ENCODE measurements around the gene ADGRV1.

DNA sequence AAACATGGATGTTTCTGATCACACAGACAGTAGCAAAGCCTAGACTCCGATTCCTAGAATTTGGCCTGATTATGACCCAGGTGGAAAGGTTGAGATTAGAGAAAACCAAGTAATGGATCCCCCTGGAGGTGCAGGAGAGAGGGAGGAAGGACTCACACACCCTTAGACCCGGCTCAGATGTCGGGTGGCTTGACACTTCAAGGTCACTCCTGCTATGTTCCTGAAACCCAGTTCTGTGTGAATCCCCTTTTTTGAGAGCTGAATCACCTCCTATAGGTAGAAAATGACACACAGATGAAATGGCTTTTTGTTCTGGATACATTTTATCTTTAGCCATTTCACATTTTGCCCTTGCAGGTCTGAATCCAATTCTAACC, 631.7 kb downstream of the ADGRV1 start:
- TF ChIP-seq, protein P1, sequence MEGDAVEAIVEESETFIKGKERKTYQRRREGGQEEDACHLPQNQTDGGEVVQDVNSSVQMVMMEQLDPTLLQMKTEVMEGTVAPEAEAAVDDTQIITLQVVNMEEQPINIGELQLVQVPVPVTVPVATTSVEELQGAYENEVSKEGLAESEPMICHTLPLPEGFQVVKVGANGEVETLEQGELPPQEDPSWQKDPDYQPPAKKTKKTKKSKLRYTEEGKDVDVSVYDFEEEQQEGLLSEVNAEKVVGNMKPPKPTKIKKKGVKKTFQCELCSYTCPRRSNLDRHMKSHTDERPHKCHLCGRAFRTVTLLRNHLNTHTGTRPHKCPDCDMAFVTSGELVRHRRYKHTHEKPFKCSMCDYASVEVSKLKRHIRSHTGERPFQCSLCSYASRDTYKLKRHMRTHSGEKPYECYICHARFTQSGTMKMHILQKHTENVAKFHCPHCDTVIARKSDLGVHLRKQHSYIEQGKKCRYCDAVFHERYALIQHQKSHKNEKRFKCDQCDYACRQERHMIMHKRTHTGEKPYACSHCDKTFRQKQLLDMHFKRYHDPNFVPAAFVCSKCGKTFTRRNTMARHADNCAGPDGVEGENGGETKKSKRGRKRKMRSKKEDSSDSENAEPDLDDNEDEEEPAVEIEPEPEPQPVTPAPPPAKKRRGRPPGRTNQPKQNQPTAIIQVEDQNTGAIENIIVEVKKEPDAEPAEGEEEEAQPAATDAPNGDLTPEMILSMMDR (tag by site-specific recombination; IDR thresholded peaks at IDR 0.05) = no peak
- TF ChIP-seq ZBTB17 (tag by site-specific recombination; IDR thresholded peaks at IDR 0.05) (no peak), WT1 (tag by site-specific recombination; IDR thresholded peaks at IDR 0.05) (no peak), IKZF3 (tag by site-specific recombination; IDR thresholded peaks at IDR 0.05) (no peak), ZNF121 (tag by site-specific recombination; IDR thresholded peaks at IDR 0.05) (no peak), ZNF292 (tag by site-specific recombination; IDR thresholded peaks at IDR 0.05; ENCODE audit: borderline replicate concordance, low read depth) (no peak), KLF7 (tag by site-specific recombination; IDR thresholded peaks at IDR 0.05; ENCODE audit: borderline replicate concordance) (no peak), ZNF16 (tag by site-specific recombination; IDR thresholded peaks at IDR 0.05; ENCODE audit: low read depth) (no peak), ZFP69B (tag by site-specific recombination; IDR thresholded peaks at IDR 0.05) (no peak)
- TF ChIP-seq, protein P2, sequence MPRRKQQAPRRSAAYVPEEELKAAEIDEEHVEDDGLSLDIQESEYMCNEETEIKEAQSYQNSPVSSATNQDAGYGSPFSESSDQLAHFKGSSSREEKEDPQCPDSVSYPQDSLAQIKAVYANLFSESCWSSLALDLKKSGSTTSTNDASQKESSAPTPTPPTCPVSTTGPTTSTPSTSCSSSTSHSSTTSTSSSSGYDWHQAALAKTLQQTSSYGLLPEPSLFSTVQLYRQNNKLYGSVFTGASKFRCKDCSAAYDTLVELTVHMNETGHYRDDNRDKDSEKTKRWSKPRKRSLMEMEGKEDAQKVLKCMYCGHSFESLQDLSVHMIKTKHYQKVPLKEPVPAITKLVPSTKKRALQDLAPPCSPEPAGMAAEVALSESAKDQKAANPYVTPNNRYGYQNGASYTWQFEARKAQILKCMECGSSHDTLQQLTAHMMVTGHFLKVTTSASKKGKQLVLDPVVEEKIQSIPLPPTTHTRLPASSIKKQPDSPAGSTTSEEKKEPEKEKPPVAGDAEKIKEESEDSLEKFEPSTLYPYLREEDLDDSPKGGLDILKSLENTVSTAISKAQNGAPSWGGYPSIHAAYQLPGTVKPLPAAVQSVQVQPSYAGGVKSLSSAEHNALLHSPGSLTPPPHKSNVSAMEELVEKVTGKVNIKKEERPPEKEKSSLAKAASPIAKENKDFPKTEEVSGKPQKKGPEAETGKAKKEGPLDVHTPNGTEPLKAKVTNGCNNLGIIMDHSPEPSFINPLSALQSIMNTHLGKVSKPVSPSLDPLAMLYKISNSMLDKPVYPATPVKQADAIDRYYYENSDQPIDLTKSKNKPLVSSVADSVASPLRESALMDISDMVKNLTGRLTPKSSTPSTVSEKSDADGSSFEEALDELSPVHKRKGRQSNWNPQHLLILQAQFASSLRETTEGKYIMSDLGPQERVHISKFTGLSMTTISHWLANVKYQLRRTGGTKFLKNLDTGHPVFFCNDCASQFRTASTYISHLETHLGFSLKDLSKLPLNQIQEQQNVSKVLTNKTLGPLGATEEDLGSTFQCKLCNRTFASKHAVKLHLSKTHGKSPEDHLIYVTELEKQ (tag by site-specific recombination; IDR thresholded peaks at IDR 0.05; ENCODE audit: borderline replicate concordance) = no peak
- TF ChIP-seq, protein P3, sequence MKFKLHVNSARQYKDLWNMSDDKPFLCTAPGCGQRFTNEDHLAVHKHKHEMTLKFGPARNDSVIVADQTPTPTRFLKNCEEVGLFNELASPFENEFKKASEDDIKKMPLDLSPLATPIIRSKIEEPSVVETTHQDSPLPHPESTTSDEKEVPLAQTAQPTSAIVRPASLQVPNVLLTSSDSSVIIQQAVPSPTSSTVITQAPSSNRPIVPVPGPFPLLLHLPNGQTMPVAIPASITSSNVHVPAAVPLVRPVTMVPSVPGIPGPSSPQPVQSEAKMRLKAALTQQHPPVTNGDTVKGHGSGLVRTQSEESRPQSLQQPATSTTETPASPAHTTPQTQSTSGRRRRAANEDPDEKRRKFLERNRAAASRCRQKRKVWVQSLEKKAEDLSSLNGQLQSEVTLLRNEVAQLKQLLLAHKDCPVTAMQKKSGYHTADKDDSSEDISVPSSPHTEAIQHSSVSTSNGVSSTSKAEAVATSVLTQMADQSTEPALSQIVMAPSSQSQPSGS (tag by site-specific recombination; IDR thresholded peaks at IDR 0.05; ENCODE audit: low read depth) = no peak
- TF ChIP-seq, protein P4, sequence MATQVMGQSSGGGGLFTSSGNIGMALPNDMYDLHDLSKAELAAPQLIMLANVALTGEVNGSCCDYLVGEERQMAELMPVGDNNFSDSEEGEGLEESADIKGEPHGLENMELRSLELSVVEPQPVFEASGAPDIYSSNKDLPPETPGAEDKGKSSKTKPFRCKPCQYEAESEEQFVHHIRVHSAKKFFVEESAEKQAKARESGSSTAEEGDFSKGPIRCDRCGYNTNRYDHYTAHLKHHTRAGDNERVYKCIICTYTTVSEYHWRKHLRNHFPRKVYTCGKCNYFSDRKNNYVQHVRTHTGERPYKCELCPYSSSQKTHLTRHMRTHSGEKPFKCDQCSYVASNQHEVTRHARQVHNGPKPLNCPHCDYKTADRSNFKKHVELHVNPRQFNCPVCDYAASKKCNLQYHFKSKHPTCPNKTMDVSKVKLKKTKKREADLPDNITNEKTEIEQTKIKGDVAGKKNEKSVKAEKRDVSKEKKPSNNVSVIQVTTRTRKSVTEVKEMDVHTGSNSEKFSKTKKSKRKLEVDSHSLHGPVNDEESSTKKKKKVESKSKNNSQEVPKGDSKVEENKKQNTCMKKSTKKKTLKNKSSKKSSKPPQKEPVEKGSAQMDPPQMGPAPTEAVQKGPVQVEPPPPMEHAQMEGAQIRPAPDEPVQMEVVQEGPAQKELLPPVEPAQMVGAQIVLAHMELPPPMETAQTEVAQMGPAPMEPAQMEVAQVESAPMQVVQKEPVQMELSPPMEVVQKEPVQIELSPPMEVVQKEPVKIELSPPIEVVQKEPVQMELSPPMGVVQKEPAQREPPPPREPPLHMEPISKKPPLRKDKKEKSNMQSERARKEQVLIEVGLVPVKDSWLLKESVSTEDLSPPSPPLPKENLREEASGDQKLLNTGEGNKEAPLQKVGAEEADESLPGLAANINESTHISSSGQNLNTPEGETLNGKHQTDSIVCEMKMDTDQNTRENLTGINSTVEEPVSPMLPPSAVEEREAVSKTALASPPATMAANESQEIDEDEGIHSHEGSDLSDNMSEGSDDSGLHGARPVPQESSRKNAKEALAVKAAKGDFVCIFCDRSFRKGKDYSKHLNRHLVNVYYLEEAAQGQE (tag by site-specific recombination; IDR thresholded peaks at IDR 0.05) = no peak
- TF ChIP-seq, protein P5, sequence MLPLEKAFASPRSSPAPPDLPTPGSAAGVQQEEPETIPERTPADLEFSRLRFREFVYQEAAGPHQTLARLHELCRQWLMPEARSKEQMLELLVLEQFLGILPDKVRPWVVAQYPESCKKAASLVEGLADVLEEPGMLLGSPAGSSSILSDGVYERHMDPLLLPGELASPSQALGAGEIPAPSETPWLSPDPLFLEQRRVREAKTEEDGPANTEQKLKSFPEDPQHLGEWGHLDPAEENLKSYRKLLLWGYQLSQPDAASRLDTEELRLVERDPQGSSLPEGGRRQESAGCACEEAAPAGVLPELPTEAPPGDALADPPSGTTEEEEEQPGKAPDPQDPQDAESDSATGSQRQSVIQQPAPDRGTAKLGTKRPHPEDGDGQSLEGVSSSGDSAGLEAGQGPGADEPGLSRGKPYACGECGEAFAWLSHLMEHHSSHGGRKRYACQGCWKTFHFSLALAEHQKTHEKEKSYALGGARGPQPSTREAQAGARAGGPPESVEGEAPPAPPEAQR (tag by site-specific recombination; IDR thresholded peaks at IDR 0.05) = no peak
